Prostate gland (tissue), 2 donors: ENCODE data around the gene TP53BP1. TPM values are rescaled to one million over a fixed set of nuclear protein-coding genes. Genes with fewer than 3 reads are reported as not detected.
A peak's percentile ranks its signal among the peaks of the same experiment; 100 is the strongest.

Source experiments
- DNase-seq: peaks from one replicate; pipeline ENCODE4 v3.0.0-alpha.2; 2019; ENCODE audit warnings: low spot score
- H3K27ac ChIP-seq, 2 donors: fragments of 200-600 bp; sonication (generic); 2 replicates each; pipeline ENCODE4 v1.5.1; 2017 to 2019
- H3K27me3 ChIP-seq: fragments of 200-600 bp; sonication (generic); replicated peaks from 2 replicates; pipeline ENCODE4 v1.5.1; 2019; ENCODE audit not compliant: insufficient read depth
- H3K36me3 ChIP-seq, 2 donors: fragments of 200-600 bp; sonication (generic); 1 replicate in 1 of 2; 2 replicates in 1 of 2; pipeline versions ENCODE4 v1.5.1 to v1.8.1; 2017 to 2019
- H3K4me1 ChIP-seq: fragments of 200-600 bp; sonication (generic); replicated peaks from 2 replicates; pipeline ENCODE4 v1.5.1; 2019
- H3K4me3 ChIP-seq, 2 donors: fragments of 200-600 bp; sonication (generic); 2 replicates each; pipeline ENCODE4 v1.5.1; 2017 to 2019
- H3K9me3 ChIP-seq: fragments of 200-600 bp; sonication (generic); 2 replicates; pipeline ENCODE4 v1.5.1; 2017
- CTCF ChIP-seq, 4 experiments: fragments of 200-600 bp in 2 of 4; fragments of 450-650 bp in 2 of 4; sonication (generic) in 2 of 4; IDR thresholded peaks; 1 replicate in 3 of 4; 2 replicates in 1 of 4; pipeline ENCODE4 v1.5.1; 2016 to 2019; ENCODE audit warnings: antibody characterized with exemption in 4 of 4, mild to moderate bottlenecking in 2 of 4, moderate library complexity in 2 of 4
- POLR2A ChIP-seq: fragments of 450-650 bp; IDR thresholded peaks from one replicate; pipeline ENCODE4 v1.6.1; 2016; ENCODE audit warnings: antibody characterized with exemption, mild to moderate bottlenecking
- POLR2AphosphoS5 ChIP-seq: sonication (generic); formaldehyde crosslinking; IDR thresholded peaks from one replicate; pipeline ENCODE4 v1.6.1; 2017; ENCODE audit warnings: antibody characterized with exemption
- WGBS: methylation state at CpG from one replicate; pipeline ENCODE4 v1.1.5; 2018; 5-methylcytosine and 5-hydroxymethylcytosine counted together
- intact Hi-C: fragments of 100-400 bp; cut with DNase I; formaldehyde crosslinking; loops from one replicate; pipeline ENCODE4 v1.14.2; 2022
- total RNA-seq, 2 donors: library from RNA; depleted of rRNA; stranded (reverse); fragments of >200 nt; gene quantifications; one replicate each; pipeline ENCODE4 v1.1.0, GENCODE V29; 2016

Gene TP53BP1
- total RNA-seq, 2 donors from 2014 or later = 36.3 to 73.6 TPM

- TF ChIP-seq POLR2AphosphoS5 = no peak
- no peak for TF ChIP-seq CTCF (IDR thresholded peaks at IDR 0.05)
- no peak for TF ChIP-seq POLR2A
- Histone ChIP-seq H3K36me3 (no peaks in the 10 kb centered on the region), H3K9me3 (no peaks in the 10 kb centered on the region), H3K4me3 (no peak overlapping the region), H3K27me3 (no peaks in the 10 kb centered on the region), H3K27ac (no peak overlapping the region), H3K4me1 (no peaks in the 10 kb centered on the region)
- intact Hi-C loops = no loop called here
- DNase-seq = no peak
- WGBS = 71% methylated on average over 1 of the region's 1 CpG
These were observed 12.8 kb upstream of the TP53BP1 start for GRCh38 chr15:43505738-43506137.

- 86% methylated on average over 1 of the region's 1 CpG for WGBS
These were observed 6.7 kb upstream of the TP53BP1 start for GRCh38 chr15:43499635-43500034.

GRCh38 chr15:43498990-43499389 lies 6.0 kb upstream of the TP53BP1 start:
- WGBS = 67% methylated on average over 3 of the region's 3 CpGs
- Histone ChIP-seq H3K27ac (no peak overlapping the region), H3K27me3 (no peaks in the 10 kb centered on the region), H3K9me3 (no peaks in the 10 kb centered on the region), H3K36me3 (no peaks in the 10 kb centered on the region), H3K4me1 (no peaks in the 10 kb centered on the region), H3K4me3 (no peak overlapping the region)
- no peak for DNase-seq
- intact Hi-C loops = no loop called here
- TF ChIP-seq POLR2A = no peak
- TF ChIP-seq POLR2AphosphoS5 = no peak
- TF ChIP-seq CTCF (IDR thresholded peaks at IDR 0.05) = no peak

More at GRCh38 chr15:43499635-43500034, 6.7 kb upstream of the TP53BP1 start:
- DNase-seq = no peak
- Histone ChIP-seq H3K36me3 (no peaks in the 10 kb centered on the region), H3K27me3 (no peaks in the 10 kb centered on the region), H3K4me3 (no peak overlapping the region), H3K9me3 (no peaks in the 10 kb centered on the region), H3K4me1 (no peaks in the 10 kb centered on the region), H3K27ac (no peak overlapping the region)
- intact Hi-C loops = no loop called here
- TF ChIP-seq POLR2A = no peak
- TF ChIP-seq CTCF (IDR thresholded peaks at IDR 0.05) = no peak
- TF ChIP-seq POLR2AphosphoS5 = no peak

- H3K36me3 ChIP-seq = no peaks in the 10 kb centered on the region
- H3K27me3 ChIP-seq = no peaks in the 10 kb centered on the region
- WGBS = 56% methylated on average over 7 of the region's 7 CpGs
- peak overlapping the region; percentile 87 for H3K27ac ChIP-seq
- H3K4me3 ChIP-seq = peak overlapping the region; percentile 62 to 84
- TF ChIP-seq POLR2AphosphoS5 (no peak), CTCF (IDR thresholded peaks at IDR 0.05) (no peak), POLR2A (no peak)
- intact Hi-C loops = loop anchor here (1.0 kb wide), 1 partner anchor 16 kb away; no protein-coding TSS in a partner anchor
- no peaks in the 10 kb centered on the region for H3K4me1 ChIP-seq
- no peaks in the 10 kb centered on the region for H3K9me3 ChIP-seq
- DNase-seq = no peak
These were observed 932 bp upstream of the TP53BP1 start for GRCh38 chr15:43493703-43494472.

- H3K4me1 ChIP-seq = no peaks in the 10 kb centered on the region
- no peaks in the 10 kb centered on the region for H3K36me3 ChIP-seq
- WGBS = 7% methylated on average over 7 of the region's 7 CpGs
- no peak for DNase-seq
- intact Hi-C loops = no loop called here
- peak overlapping the region; percentile 87 for H3K27ac ChIP-seq
- H3K9me3 ChIP-seq = no peaks in the 10 kb centered on the region
- H3K27me3 ChIP-seq = no peaks in the 10 kb centered on the region
- TF ChIP-seq POLR2AphosphoS5 = no peak
- no peak for TF ChIP-seq POLR2A
- no peak for TF ChIP-seq CTCF (IDR thresholded peaks at IDR 0.05)
- H3K4me3 ChIP-seq = peak overlapping the region; percentile 62 to 84
These were observed 690 bp downstream of the TP53BP1 start for GRCh38 chr15:43492266-43492665.
